ENCODE data around the gene TLCD2.
A peak's percentile ranks its signal among the peaks of the same experiment; 100 is the strongest.

TLCD2 gene

GRCh38 chr17:1709971-1710806 lies at the start of gene TLCD2:
TSS of gene TLCD2 (minus strand) at chr17:1710377. CDS start at chr17:1710242, 135 bp downstream.
- no peak for TF ChIP-seq CTCF (IDR thresholded peaks at IDR 0.05; ENCODE audit: low read depth, low read length)
- H3K4me3 ChIP-seq (ENCODE audit: low read depth, low read length), result peak within 1 kb of the TSS; percentile 44
- in situ Hi-C loops (cut with HindIII; ENCODE audit: low sequenced_read_pairs), result no loop called here
- DNase-seq (ENCODE audit: low read depth, low spot score), result peak; percentile 71

- H3K4me3 ChIP-seq (ENCODE audit: low read depth, low read length), result no peak overlapping the region
- no peak for TF ChIP-seq CTCF (IDR thresholded peaks at IDR 0.05; ENCODE audit: low read depth, low read length)
- in situ Hi-C loops (cut with HindIII; ENCODE audit: low sequenced_read_pairs), result no loop called here
- no peak for DNase-seq (ENCODE audit: low read depth, low spot score)
Observed at GRCh38 chr17:1759529-1759928, 49.4 kb upstream of the TLCD2 start.

- in situ Hi-C loops (cut with HindIII; ENCODE audit: low sequenced_read_pairs), result no loop called here
- TF ChIP-seq CTCF (IDR thresholded peaks at IDR 0.05; ENCODE audit: low read depth, low read length), result no peak
- no peak for DNase-seq (ENCODE audit: low read depth, low spot score)
- H3K4me3 ChIP-seq (ENCODE audit: low read depth, low read length), result no peak overlapping the region
Observed at GRCh38 chr17:1758807-1759206, 48.6 kb upstream of the TLCD2 start.

- H3K4me3 ChIP-seq (ENCODE audit: low read depth, low read length), result no peak overlapping the region
- no peak for TF ChIP-seq CTCF (IDR thresholded peaks at IDR 0.05; ENCODE audit: low read depth, low read length)
- in situ Hi-C loops (cut with HindIII; ENCODE audit: low sequenced_read_pairs), result no loop called here
- no peak for DNase-seq (ENCODE audit: low read depth, low spot score)
Observed at GRCh38 chr17:1755827-1756262, 45.7 kb upstream of the TLCD2 start.

- no peak for DNase-seq (ENCODE audit: low read depth, low spot score)
- in situ Hi-C loops (cut with HindIII; ENCODE audit: low sequenced_read_pairs), result no loop called here
Observed at GRCh38 chr17:1755252-1755826, 45.2 kb upstream of the TLCD2 start.

More at GRCh38 chr17:1755252-1755826, 45.2 kb upstream of the TLCD2 start:
- no peak overlapping the region for H3K4me3 ChIP-seq (ENCODE audit: low read depth, low read length)
- no peak for TF ChIP-seq CTCF (IDR thresholded peaks at IDR 0.05; ENCODE audit: low read depth, low read length)
